Activated T-cell treated with anti-CD3 and anti-CD28 coated beads, Interleukin-2, amount 50 U/mL, for 24 hours (primary cell): ENCODE data around the gene RBPMS2.
A peak's percentile ranks its signal among the peaks of the same experiment; 100 is the strongest.

ENCODE experiments used
- DNase-seq: peaks from one replicate; pipeline ENCODE4 v3.0.0-alpha.2; 2020
- H3K27ac Mint-ChIP-seq: 2 replicates; pipeline ENCODE4 v1.8.0; 2020; ENCODE audit warnings: mild to moderate bottlenecking, mixed read lengths
- H3K27me3 Mint-ChIP-seq: 2 replicates; pipeline ENCODE4 v1.8.0; 2020; ENCODE audit warnings: mixed read lengths
- H3K36me3 Mint-ChIP-seq: 2 replicates; pipeline ENCODE4 v1.8.0; 2020; ENCODE audit warnings: low read depth, mixed read lengths
- H3K4me1 Mint-ChIP-seq: 2 replicates; pipeline ENCODE4 v1.8.0; 2020; ENCODE audit warnings: low read depth, mixed read lengths
- H3K4me3 Mint-ChIP-seq: 2 replicates; pipeline ENCODE4 v1.8.0; 2020; ENCODE audit warnings: mild to moderate bottlenecking, moderate library complexity, mixed read lengths
- H3K9me3 Mint-ChIP-seq: 2 replicates; pipeline ENCODE4 v1.8.0; 2020; ENCODE audit warnings: mixed read lengths

Gene RBPMS2

GRCh38 chr15:64739156-64739555, 36.2 kb downstream of the RBPMS2 start:
- no peaks in the 10 kb centered on the region for H3K9me3 Mint-ChIP-seq
- no peaks in the 10 kb centered on the region for H3K36me3 Mint-ChIP-seq
- H3K4me3 Mint-ChIP-seq: no peak overlapping the region
- no peak overlapping the region for H3K27ac Mint-ChIP-seq
- no peak for DNase-seq
- H3K27me3 Mint-ChIP-seq: no peaks in the 10 kb centered on the region
- H3K4me1 Mint-ChIP-seq: no peaks in the 10 kb centered on the region

DNA sequence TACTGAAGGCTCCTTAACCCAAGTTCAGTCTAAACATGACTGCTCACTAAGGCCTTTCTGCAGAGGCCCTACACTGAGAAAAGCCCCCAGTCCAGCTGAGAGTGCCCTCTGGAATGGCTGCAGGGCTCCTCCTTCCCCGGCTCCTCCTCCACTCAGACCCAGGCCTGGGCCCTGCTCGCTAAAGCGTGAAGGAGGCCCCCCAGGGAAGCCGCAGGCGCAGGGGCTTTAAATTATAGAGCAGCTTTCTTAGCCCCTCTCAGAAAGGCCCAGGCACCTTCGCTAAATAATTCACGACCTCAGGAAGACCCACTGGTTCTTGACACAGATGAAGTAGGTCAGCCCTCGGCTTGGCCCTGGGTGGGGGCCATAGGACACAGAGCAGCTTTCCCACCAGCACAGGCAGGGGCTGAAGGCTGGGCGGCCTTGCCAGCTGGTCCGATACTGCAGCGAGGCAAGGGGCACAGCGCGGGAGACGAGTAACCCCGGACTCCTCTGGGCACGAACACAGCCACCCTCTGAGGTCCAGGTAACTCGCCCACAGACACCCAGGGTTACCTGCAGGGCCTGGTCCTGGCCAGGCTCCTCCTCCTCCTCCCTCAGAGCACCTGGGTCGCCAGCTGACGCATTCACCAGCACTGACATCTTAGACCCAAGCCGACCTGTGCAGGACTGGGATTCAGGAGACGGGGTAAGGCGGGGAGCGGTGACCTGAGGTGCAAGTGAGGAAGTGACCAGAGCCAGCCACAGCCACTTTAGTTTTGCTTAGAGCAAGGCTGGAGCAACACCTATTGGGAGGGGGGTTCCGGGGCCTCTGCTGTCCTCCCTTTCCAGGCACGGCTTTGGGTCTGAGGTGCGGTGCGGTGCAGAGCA, 36.9 kb downstream of the RBPMS2 start:
- H3K4me3 Mint-ChIP-seq: no peak overlapping the region
- DNase-seq: no peak
- no peaks in the 10 kb centered on the region for H3K27me3 Mint-ChIP-seq
- no peak overlapping the region for H3K27ac Mint-ChIP-seq
- H3K9me3 Mint-ChIP-seq: no peaks in the 10 kb centered on the region
- H3K36me3 Mint-ChIP-seq: no peaks in the 10 kb centered on the region
- no peaks in the 10 kb centered on the region for H3K4me1 Mint-ChIP-seq

DNA sequence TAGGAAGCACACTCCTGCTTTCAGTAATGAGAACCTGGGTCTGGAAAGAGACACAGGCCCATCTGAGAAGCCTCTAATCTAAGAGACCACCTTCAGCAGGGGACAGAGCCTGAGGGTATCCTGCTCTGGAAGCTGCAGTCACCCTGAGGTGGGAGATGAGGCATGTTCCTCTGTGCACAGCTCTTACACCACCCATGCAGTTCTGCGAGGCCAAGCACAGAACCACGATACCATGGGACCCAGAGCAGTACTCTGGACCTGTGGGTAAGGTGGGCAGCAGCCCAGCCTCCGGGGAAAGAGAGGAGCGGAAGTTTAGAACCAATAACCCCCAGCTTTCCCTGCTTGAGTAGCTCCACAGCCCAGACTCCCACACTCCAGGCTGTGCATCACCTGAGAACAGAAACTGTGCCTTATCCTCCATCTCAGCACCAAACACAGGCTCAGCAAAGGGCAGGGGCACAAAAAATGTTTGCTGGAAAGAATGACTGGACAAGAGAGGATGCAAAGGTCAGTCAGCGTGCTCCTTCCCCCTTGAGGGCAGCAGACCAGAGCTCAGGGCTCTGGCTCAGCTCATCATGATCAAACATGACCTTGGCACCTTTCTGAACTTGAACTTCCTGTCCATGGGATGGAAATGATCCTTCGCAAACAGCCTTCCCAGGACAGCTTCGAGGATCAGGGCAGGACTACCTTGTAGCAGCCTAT, 43.1 kb downstream of the RBPMS2 start:
- Mint-ChIP-seq H3K36me3 (no peaks in the 10 kb centered on the region), H3K9me3 (no peaks in the 10 kb centered on the region), H3K4me3 (no peak overlapping the region), H3K27me3 (peaks cover 6% of the 10 kb centered on the region), H3K27ac (no peak overlapping the region), H3K4me1 (peaks cover 8% of the 10 kb centered on the region)
- no peak for DNase-seq

GRCh38 chr15:64731805-64732151, 43.6 kb downstream of the RBPMS2 start:
- H3K4me1 Mint-ChIP-seq: peaks cover 8% of the 10 kb centered on the region
- DNase-seq: no peak
- H3K4me3 Mint-ChIP-seq: no peak overlapping the region
- H3K27me3 Mint-ChIP-seq: peaks cover 6% of the 10 kb centered on the region
- H3K36me3 Mint-ChIP-seq: no peaks in the 10 kb centered on the region
- H3K27ac Mint-ChIP-seq: no peak overlapping the region
- H3K9me3 Mint-ChIP-seq: no peaks in the 10 kb centered on the region

- Mint-ChIP-seq H3K9me3 (no peaks in the 10 kb centered on the region), H3K4me3 (no peak overlapping the region), H3K27ac (no peak overlapping the region), H3K36me3 (no peaks in the 10 kb centered on the region), H3K27me3 (peaks cover 6% of the 10 kb centered on the region), H3K4me1 (peaks cover 8% of the 10 kb centered on the region)
- peak; percentile 91 for DNase-seq
These were observed 44.2 kb downstream of the RBPMS2 start for GRCh38 chr15:64731012-64731804.

GRCh38 chr15:64730151-64730550, 45.2 kb downstream of the RBPMS2 start:
- Mint-ChIP-seq H3K36me3 (no peaks in the 10 kb centered on the region), H3K9me3 (no peaks in the 10 kb centered on the region), H3K27me3 (peaks cover 6% of the 10 kb centered on the region), H3K27ac (no peak overlapping the region), H3K4me3 (no peak overlapping the region), H3K4me1 (peaks cover 8% of the 10 kb centered on the region)
- DNase-seq: no peak

DNA sequence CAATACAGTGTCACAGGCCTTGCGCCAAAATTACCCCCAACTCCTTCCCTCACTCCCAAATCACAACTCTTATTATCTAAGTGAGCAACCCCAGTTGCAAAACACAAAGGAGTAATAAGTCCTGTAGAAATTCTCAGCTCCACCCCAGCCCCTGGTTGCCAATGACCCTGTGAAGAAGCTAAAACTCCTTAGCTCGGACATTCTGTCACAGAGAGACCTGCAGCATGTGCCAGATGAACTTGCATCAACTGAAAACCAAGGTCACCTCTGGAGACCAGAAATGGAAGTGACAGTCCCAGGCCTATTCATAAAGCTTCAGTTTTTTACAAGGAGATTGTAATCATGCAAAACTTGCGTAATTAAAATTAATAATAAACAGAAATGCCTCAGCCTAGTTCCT, 55.2 kb downstream of the RBPMS2 start:
- H3K4me1 Mint-ChIP-seq: peaks cover 14% of the 10 kb centered on the region
- H3K4me3 Mint-ChIP-seq: no peak overlapping the region
- no peak overlapping the region for H3K27ac Mint-ChIP-seq
- no peaks in the 10 kb centered on the region for H3K27me3 Mint-ChIP-seq
- no peak for DNase-seq
- no peaks in the 10 kb centered on the region for H3K36me3 Mint-ChIP-seq
- no peaks in the 10 kb centered on the region for H3K9me3 Mint-ChIP-seq

DNA sequence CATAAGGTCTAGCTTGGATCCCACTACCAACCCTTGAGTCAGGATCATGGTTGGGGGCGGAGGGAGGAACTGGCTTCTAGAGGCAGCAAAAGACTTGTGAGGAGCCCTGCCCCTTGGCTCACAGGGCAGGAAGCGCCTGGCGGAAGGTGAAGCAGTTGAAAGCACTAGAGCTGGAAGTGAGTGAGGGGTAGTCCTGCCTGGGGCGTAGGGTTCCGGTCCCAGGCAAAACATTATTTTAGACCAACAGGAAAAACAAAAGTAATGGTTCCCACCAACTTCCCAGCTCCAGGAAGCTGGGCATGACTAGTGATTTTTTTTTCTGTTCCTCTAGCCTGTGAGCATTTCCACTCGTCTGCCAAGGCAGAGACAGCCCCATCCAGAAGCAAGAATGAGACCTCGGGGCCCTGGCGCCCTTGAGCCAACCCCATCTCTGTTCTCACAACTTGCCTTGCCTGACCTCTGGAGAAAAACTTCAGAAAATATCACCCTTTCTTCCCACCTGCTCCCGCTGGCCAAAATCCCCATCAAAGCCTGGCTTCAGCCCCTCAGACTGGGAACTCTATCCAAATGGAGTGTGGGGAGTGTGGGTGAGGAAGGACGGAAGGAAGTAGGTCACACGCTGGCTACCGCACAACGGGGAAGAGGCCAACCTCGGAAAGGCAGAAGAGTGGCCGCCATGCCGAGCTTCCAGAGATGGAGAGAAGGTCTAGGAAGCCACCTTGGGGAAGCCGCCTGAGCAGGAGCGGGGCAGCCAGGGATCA, 57.5 kb downstream of the RBPMS2 start:
- no peaks in the 10 kb centered on the region for H3K27me3 Mint-ChIP-seq
- H3K4me1 Mint-ChIP-seq: peaks cover 14% of the 10 kb centered on the region
- H3K9me3 Mint-ChIP-seq: no peaks in the 10 kb centered on the region
- no peak overlapping the region for H3K4me3 Mint-ChIP-seq
- no peaks in the 10 kb centered on the region for H3K36me3 Mint-ChIP-seq
- no peak overlapping the region for H3K27ac Mint-ChIP-seq
- DNase-seq: peak; percentile 46

GRCh38 chr15:64717130-64717529, 58.3 kb downstream of the RBPMS2 start:
- H3K27me3 Mint-ChIP-seq: no peaks in the 10 kb centered on the region
- no peaks in the 10 kb centered on the region for H3K36me3 Mint-ChIP-seq
- no peaks in the 10 kb centered on the region for H3K9me3 Mint-ChIP-seq
- DNase-seq: no peak
- no peak overlapping the region for H3K4me3 Mint-ChIP-seq
- H3K27ac Mint-ChIP-seq: peak overlapping the region; percentile 28
- H3K4me1 Mint-ChIP-seq: peaks cover 14% of the 10 kb centered on the region

GRCh38 chr15:64716452-64716851, 58.9 kb downstream of the RBPMS2 start:
- Mint-ChIP-seq H3K27me3 (no peaks in the 10 kb centered on the region), H3K4me3 (no peak overlapping the region), H3K9me3 (no peaks in the 10 kb centered on the region), H3K36me3 (no peaks in the 10 kb centered on the region), H3K4me1 (peaks cover 14% of the 10 kb centered on the region), H3K27ac (no peak overlapping the region)
- no peak for DNase-seq

GRCh38 chr15:64713592-64713991, 61.8 kb downstream of the RBPMS2 start:
- H3K4me1 Mint-ChIP-seq: peaks cover 16% of the 10 kb centered on the region

DNA sequence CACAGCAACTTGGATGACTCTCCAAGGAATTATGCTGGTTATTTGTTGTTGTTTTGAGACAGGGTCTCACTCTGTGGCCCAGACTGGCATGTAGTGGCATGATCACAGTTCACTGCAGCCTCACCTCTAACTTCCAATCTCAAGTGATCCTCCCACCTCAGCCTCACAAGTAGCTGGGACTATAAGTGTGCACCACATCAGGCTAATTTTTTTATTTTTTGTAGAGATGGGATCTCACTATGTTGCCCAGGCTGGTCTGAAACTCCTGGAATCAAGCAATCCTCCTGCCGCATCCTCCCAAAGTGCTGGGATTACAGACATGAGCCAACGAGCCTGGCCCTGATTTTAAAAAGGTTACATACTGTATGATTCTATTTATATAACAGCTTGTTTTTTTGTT, 63.0 kb downstream of the RBPMS2 start:
- no peaks in the 10 kb centered on the region for H3K27me3 Mint-ChIP-seq
- H3K9me3 Mint-ChIP-seq: no peaks in the 10 kb centered on the region
- H3K4me1 Mint-ChIP-seq: peaks cover 6% of the 10 kb centered on the region

More at GRCh38 chr15:64713592-64713991, 61.8 kb downstream of the RBPMS2 start:
- Mint-ChIP-seq H3K36me3 (no peaks in the 10 kb centered on the region), H3K4me3 (no peak overlapping the region), H3K27me3 (no peaks in the 10 kb centered on the region), H3K9me3 (no peaks in the 10 kb centered on the region), H3K27ac (no peak overlapping the region)
- no peak for DNase-seq

GRCh38 chr15:64710676-64711428, 64.5 kb downstream of the RBPMS2 start:
- no peaks in the 10 kb centered on the region for H3K36me3 Mint-ChIP-seq
- no peak for DNase-seq
- H3K9me3 Mint-ChIP-seq: no peaks in the 10 kb centered on the region
- H3K4me1 Mint-ChIP-seq: peaks cover 1% of the 10 kb centered on the region
- H3K27ac Mint-ChIP-seq: no peak overlapping the region
- no peak overlapping the region for H3K4me3 Mint-ChIP-seq
- H3K27me3 Mint-ChIP-seq: no peaks in the 10 kb centered on the region

More for the DNA sequence above, 63.0 kb downstream of the RBPMS2 start:
- no peaks in the 10 kb centered on the region for H3K36me3 Mint-ChIP-seq
- H3K27ac Mint-ChIP-seq: no peak overlapping the region
- DNase-seq: no peak
- no peak overlapping the region for H3K4me3 Mint-ChIP-seq
